GM21717 (cell line): Measurements from ENCODE around the gene CPNE2.
"Not testable (repeated sequence)": the region's sequence is repeated elsewhere in the genome, so short reads cannot be mapped to it uniquely, and the experiment has no call there.

Source experiments
- ATAC-seq: cut with Tn5 transposase; IDR thresholded peaks from one replicate; pipeline ENCODE4 v1.9.1; 2021; ENCODE audit warnings: mild to moderate bottlenecking, moderate library complexity; ENCODE audit not compliant: unreplicated experiment

CPNE2 gene

GRCh38 chr16:57069635-57070370, 22.6 kb upstream of the CPNE2 start:
- ATAC-seq: no peak

- ATAC-seq: no peak
Measured at GRCh38 chr16:57070424-57070823, 22.0 kb upstream of the CPNE2 start.

GRCh38 chr16:57071081-57071732, 21.2 kb upstream of the CPNE2 start:
- not testable (repeated sequence) for ATAC-seq

- no peak for ATAC-seq
Measured at GRCh38 chr16:57071831-57072582, 20.4 kb upstream of the CPNE2 start.

GRCh38 chr16:57072616-57073275, 19.6 kb upstream of the CPNE2 start:
- no peak for ATAC-seq

GRCh38 chr16:57077714-57078113, 14.7 kb upstream of the CPNE2 start:
- no peak for ATAC-seq

GRCh38 chr16:57081744-57082143, 10.6 kb upstream of the CPNE2 start:
- ATAC-seq: no peak

GRCh38 chr16:57082664-57083063, 9.7 kb upstream of the CPNE2 start:
- no peak for ATAC-seq

- no peak for ATAC-seq
Measured at GRCh38 chr16:57083485-57084126, 8.8 kb upstream of the CPNE2 start.

GRCh38 chr16:57084257-57084770, 8.1 kb upstream of the CPNE2 start:
- peak; percentile 75 for ATAC-seq

- no peak for ATAC-seq
Measured at GRCh38 chr16:57084996-57085395, 7.4 kb upstream of the CPNE2 start.

- ATAC-seq: no peak
Measured at GRCh38 chr16:57087003-57087402, 5.4 kb upstream of the CPNE2 start.

GRCh38 chr16:57089406-57089805, 3.0 kb upstream of the CPNE2 start:
- ATAC-seq: no peak

- ATAC-seq: no peak
Measured at GRCh38 chr16:57091200-57091974, 996 bp upstream of the CPNE2 start.

- peak; percentile 41 for ATAC-seq
Measured at GRCh38 chr16:57092786-57093411, 516 bp downstream of the CPNE2 start.

GRCh38 chr16:57093666-57094564, 1.5 kb downstream of the CPNE2 start:
- ATAC-seq: no peak

GRCh38 chr16:57094911-57095310, 2.5 kb downstream of the CPNE2 start:
- no peak for ATAC-seq

- ATAC-seq: no peak
Measured at GRCh38 chr16:57096192-57096591, 3.8 kb downstream of the CPNE2 start.
